ENCODE measurements around the gene ADH1C.
"Not testable (repeated sequence)": the region's sequence is repeated elsewhere in the genome, so short reads cannot be mapped to it uniquely, and the experiment has no call there.

Gene ADH1C

DNA sequence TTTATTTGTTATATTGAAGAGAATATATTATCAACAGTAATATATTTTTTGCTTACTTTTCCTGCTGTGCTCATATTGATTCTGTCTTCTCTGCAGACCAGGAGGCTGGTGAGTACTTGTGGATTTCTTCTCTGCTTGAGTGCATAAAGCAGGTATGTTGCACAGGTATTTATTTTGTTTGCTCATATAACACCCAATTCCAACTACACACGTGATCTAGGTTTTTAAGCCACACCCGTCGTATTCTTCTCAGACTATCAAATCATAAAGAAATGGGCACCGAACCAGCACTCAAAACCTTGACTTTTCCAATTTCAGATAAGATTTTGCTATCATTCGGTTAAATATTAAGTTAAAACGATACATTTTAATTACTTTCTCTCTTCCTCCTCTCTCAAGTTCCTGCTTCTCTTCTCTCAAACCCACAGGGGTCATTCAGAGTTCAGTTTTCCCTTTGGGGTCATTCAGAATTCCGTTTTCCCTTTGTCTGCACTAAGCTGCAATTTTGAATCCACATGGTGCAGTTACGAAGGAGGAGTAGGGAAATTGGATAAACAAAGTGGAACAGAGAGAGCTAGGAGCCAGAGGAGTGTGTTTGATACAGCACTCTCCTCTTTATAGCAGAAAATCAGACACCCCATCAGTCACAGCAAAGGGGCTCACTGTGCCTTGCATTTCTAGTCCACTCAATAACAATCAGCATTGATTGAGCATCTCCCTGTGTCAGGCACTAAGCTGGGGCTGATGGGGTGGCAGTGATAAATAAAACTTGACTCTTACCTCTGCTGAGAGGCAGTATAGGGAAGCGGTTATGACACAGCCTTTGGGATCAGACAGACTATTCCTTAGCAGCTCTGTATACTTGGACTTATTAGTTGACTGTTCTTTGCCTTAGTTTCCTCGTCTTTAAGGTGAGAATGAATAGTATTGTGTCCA lies at the start of gene ADH1C:
Gene ADH1C, minus strand, starts transcription at position 145 of the 936 bp plus-strand sequence. Its CDS starts 71 bp downstream, at position 74.
- in situ Hi-C loops (cut with HindIII; ENCODE audit: low sequenced_read_pairs) = no loop called here

DNA sequence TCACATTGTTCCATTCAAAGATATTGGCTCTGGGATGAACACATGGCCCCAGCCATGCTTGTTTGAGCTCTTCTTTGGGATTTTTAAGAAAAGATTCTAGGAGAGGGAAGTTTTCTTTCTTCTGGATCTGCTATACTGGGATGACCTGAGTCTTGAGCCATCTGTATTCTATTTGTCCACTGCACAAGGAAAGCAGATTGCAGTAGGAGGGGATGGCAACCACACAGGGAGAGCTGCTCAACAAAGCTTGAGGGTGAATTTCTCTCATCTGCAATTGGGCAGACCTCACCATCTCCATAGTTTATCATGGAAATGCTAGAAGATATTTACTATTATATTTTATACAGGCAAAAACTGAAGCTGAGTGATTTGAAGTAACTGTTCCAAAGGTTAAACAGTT lies 48.3 kb upstream of the ADH1C start:
- in situ Hi-C loops (cut with HindIII; ENCODE audit: low sequenced_read_pairs) = no loop called here

DNA sequence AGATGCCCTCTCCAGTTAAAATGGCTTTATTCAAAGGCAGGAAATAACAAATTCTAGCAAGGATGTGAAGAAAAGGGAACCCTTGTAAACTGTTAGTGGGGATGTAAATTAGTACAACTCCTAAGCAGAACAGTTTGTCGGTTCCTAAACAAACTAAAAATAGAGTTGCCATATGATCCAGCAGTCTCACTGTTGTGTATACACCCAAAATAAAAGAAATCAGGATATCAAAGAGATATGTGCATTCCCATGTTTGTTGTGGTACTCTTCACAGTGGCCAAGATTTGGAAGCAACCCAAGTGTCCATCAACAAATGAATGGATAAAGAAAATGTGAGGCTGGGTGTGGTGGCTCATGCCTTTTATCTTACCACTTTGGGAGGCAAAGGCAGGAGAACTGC lies 46.5 kb upstream of the ADH1C start:
- in situ Hi-C loops (cut with HindIII; ENCODE audit: low sequenced_read_pairs) = no loop called here

DNA sequence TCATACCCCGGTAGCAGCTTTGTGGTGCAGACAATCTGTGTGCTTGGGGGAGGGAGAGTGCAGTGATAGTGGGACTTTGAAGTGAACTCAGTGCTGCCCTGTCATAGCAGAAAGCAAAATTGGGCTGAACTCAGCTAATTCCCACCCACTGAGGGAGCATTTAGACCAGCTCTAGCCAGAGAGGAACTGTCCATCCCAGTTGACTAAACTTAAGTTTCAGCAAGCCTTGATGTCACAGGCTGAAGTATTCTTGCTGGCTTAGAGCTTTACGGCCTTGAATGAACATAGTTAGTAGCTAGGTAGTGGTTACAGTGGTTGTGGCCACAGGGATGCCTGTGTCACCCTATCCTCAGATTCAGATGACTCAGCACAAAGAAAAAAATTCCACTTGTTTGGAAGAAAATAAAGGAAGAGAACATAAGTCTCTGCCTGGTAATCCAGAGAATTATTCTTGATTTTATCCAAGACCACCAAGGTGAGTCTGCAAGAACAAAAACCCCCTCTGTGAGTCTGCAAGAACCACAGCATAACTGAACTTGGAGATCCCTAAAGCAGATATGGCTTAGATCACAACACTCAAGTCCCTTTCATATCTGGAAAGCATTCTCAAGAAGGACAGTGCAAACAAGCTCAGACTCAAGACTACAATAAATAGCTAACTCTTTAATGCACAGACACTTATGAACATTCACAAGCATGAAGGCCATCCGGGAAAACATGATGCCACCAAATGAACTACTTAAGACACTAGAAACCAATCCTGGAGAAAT lies 43.2 kb upstream of the ADH1C start:
- in situ Hi-C loops (cut with HindIII; ENCODE audit: low sequenced_read_pairs) = no loop called here

DNA sequence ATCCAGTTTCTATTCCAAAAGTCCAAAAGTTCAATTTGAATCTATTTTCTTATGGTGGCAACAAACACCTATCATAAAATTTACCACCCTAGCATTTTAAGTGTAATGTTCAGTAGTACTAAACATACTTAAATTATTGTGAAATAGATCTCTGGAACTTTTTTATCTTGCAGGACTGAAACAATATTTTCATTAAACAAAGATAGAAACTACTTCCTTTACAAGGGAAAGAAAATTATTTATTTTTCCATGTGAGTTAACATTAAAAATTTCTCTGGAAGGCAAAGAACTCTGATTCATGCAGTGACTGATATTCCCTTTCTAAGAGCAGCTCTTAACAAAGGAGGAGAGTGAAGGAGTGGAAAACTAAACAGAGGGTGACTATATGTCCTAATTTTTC lies 42.4 kb upstream of the ADH1C start:
- in situ Hi-C loops (cut with HindIII; ENCODE audit: low sequenced_read_pairs) = no loop called here

DNA sequence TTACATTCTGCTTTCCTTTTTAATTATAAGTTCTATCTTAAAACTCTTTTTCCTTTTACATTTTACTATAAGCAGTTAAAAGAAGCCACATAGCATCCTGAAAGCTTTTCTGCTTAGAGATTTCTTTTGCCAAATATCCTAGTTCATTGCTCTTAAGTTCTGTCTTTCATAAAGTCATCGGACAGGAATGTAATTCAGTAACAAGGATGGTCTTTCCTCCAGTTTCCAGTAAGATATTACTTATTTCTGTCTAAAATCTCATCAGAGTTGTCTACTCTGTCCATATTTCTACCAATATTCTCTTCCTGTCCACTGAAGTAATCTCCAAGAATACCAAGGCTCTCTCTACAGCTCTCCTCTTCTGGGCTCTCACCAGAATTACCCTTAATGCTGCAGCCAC lies 37.5 kb upstream of the ADH1C start:
- in situ Hi-C loops (cut with HindIII; ENCODE audit: low sequenced_read_pairs) = no loop called here

DNA sequence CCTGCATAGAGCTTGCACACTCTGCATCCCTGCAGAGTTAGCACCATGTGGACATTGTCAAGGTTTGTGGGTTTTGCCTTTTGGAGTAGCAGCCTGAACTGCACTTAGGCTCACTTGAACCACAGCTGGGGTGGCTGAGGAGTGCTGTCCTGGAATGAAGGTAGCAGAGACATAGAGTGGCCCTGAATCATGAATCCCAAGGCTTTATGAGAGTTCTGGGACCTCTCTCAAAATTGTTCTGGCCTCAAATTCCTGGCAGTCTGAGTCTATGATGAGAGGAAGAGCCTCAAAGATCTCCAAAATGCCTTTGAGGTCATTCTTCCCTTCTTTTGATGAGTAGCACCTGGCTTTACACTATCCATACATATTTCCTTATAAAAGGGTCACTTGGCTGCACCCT lies 37.1 kb upstream of the ADH1C start:
- in situ Hi-C loops (cut with HindIII; ENCODE audit: low sequenced_read_pairs) = no loop called here

DNA sequence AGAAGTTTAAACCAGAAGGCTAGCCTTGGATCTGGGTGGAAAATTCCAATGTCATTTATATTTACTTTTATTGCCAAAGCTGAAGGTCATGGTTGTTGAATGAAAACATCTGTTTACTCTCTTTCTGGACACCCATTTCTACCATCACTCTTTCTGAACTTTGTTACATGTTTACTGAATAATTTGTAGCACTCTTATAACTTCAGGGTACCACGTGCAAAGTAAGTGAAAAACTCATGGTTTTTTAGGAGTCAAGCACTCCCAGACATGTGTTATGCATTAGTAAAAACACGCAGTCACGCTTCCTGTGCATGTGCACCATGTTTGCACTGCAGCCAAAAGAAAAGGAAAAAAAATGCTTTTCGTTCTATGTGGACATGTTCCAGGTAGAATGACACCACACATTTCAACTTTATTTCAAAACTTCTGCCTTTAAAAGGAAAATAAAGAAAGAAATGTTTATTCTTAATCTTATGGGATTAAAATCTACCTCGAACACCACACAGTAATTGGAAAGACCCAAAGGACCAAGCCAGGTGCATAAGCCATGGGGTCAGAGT lies 31.4 kb upstream of the ADH1C start:
- in situ Hi-C loops (cut with HindIII; ENCODE audit: low sequenced_read_pairs) = no loop called here

DNA sequence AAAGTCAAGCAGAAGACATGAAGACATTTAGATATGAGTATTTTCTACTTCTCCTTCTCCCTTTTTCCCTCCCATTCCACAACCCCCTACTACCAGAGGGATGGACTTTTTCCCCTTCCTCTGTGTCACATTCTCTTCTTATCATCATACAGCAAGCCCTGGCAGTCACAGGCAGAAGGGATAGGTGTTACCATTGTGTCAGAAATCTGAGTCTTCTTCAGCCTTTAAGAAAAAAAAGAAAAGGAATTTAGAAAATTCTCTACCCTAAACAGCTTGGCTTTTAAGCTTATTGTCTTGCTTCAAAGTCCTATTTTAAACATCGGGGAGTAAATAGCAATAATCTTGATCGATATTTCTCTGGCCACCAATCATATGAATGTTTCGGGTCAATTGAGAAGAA lies 30.9 kb upstream of the ADH1C start:
- in situ Hi-C loops (cut with HindIII; ENCODE audit: low sequenced_read_pairs) = no loop called here

DNA sequence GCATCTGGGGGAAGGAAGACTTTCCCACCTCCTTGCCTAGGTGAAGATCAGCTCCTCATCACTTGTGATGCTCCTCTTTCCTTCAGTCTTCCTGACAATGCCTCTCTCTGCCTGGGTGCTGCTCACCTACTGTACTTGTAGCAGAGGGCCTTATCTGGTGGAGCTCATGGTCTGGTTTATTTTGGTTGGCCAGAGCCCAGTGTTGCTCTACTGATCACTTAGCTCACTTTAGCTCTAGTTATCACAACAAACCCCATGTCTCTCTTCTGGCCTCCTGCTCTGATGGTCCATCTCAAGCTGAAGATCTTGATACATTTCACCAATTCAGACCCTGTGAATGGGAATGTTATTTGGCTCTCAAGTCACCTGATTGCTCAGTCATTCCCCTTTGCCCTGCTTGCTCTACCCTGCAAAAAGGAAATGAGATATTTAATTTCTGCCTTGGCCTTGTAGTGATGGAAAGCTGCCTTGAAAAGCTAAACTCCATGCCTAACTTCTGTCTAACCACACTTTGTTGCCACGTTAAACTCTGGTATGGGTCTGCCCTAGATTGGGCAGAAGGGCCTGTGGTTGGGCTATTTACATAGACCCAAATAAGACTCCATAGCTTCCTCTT lies 30.3 kb upstream of the ADH1C start:
- in situ Hi-C loops (cut with HindIII; ENCODE audit: low sequenced_read_pairs) = no loop called here

DNA sequence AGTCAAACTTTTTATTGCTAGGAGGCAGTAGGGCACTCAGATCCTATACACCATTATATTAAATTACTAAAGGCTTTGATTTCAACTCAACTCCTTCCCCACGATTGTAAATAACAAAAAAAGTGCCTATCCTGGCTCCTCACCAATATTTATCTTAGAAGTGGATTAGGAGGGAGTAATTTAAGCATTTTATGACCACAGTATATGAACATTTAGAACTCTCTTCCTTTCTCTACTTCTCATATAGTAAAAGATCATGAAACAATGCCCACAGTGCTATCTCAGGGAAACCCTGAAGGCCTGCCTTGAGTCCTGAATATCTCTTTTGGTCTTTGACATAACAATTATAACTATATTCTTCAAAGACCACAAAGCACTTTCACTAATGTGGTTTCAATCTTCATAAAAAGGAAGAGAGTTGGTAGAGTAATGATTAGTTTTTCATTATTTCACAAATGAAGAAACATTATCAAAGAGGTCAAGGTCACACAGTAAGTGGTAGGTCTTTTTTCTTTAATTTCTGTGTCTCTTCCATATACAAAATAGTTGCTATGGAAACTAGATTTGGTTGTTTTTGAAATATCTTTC lies 29.1 kb upstream of the ADH1C start:
- in situ Hi-C loops (cut with HindIII; ENCODE audit: low sequenced_read_pairs) = no loop called here

DNA sequence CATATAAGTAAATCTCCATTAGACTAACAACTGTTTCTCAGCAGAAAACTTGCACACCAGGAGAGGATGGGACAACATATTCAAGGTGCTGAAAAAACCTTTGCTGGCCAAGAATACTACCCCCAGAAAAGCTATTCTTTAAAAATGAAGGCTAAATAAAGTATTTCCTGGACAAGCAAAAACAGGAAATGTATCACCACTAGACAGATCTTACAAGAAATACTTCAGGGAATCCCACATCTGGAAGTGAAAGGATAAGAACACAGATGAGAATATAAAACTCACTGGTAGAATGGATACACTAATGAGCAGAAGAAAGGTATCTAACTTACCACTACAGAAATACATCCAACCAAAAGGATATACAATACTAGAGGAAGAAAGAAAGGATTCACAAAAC lies 27.0 kb upstream of the ADH1C start:
- in situ Hi-C loops (cut with HindIII; ENCODE audit: low sequenced_read_pairs) = no loop called here

DNA sequence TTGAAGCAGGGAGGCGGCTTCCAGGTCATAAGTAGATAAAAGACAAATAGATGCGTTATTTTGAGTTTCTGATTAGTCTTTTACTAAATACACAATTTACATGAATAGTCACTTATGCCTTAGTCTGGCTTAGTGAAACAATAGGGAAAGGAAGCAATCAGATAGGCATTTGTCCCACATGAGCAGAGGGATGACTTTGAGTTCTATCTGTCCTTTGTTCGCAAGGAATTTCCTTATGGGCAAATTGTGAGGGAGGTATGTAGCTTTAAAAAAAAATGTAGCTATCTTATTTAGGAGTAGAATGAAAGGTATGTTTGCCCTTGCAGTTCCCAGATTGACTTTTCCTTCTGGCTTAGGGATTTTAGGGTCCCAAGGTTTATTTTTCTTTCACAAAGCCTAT lies 26.3 kb upstream of the ADH1C start:
- in situ Hi-C loops (cut with HindIII; ENCODE audit: low sequenced_read_pairs) = no loop called here

DNA sequence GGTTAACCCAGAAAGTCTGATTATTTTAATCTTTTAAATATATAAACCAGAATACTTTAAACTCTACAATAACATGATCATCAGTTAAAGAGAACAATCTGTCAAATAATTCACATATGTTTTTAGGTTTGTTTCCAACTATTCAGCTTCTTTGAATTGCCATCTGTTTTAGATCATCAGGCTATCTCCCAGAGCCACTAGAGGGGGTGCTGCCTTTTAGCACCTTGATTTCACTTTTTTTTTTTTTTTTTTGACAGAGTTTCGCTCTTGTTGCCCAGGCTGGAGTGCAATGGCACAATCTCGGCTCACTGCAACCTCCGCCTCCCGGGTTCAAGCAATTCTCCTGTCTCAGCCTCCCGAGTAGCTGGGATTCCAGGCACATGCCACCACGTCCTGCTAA lies 24.8 kb upstream of the ADH1C start:
- in situ Hi-C loops (cut with HindIII; ENCODE audit: low sequenced_read_pairs) = not testable (repeated sequence)

DNA sequence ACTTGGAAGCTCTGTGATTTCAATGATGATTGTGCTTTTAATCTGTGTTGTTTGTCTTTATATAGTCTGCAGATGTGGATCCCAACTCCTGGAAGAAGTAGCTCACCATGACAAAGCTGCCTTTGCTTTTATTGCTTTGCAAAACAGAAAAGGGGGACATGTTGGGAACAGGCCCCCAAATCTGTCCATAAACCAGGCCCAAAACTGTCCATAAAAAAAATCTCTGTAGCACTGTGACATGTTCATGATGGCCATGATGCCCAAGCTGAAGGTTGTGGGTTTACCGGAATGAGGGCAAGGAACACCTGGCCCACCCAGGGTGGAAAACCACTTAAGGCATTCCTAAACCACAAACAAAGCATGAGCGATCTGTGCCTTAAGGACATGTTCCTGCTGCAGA lies 19.9 kb upstream of the ADH1C start:
- in situ Hi-C loops (cut with HindIII; ENCODE audit: low sequenced_read_pairs) = not testable (repeated sequence)

DNA sequence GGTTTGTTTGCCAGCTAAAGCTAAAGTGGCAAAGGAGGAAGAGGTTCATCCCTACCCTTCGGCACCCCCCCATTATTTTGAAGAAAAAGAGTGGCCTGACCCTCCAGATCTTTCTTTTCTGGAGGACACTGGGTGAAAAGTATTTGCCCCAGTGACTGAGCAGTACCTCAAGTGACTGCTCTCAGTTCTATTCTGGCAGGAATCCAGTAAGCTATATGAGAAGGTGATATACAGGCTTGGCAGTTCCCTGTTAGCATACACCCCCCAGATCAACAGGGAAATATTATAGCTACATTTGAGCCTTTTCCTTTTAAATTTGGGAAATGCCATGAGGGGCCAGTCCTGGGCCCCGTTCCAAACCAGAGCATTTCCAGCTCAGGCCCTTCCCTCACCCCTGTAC lies 15.3 kb upstream of the ADH1C start:
- in situ Hi-C loops (cut with HindIII; ENCODE audit: low sequenced_read_pairs) = not testable (repeated sequence)

DNA sequence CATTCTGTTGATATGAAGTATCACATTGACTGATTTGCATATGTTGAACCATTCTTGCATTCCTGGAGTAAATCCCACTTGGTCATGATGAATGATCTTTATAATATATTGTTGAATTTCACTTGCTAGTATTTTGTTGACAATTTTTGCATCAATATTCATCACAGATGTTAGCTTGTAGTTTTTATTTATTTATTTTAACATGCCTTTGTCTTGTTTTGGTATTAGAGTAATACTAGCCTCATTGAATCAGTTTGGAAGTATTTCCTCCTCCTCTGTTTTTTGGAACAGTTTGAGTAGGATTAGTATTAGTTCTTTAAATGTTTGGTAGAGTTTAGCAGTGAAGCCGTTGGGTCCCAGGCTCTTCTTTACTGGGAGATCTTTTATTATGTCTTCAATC lies 13.9 kb upstream of the ADH1C start:
- in situ Hi-C loops (cut with HindIII; ENCODE audit: low sequenced_read_pairs) = no loop called here

DNA sequence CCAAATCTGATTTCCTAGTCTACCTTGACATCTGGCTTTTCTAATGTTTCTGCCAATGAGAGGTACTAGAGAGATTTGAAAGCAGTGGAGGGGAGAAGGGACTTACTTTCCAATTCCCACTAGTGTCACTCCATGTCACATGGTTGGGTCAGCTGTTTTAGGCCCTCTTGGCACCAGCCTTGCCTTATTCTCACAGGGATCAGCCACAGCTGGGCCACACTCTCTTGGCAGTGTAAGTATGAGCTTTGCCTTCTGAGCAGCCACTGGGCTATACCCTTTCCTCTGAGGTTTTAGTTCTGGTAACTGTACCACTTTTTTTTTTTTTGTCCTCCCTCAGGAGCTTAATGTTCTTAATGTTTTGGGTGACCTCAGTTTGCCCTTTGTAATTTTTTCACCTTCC lies 10.2 kb upstream of the ADH1C start:
- in situ Hi-C loops (cut with HindIII; ENCODE audit: low sequenced_read_pairs) = no loop called here

DNA sequence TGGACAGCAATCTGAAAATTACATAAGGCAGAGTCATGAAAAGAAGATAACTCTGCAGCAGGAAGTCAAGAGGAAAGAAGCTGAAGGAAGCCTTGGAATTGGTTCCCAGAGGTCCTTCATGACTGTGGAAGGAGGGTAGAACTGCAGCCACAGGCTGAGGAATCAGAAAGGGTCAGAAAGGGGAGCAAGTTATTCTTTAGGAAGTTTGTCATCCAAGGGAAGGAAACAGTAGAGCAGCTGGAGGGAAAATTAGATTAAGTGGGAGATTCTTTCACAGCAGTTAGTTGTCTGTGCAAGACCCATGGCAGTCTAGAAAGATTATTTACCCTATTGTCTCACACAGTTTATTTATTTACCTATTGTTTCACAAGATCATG lies 9.3 kb upstream of the ADH1C start:
- in situ Hi-C loops (cut with HindIII; ENCODE audit: low sequenced_read_pairs) = no loop called here

DNA sequence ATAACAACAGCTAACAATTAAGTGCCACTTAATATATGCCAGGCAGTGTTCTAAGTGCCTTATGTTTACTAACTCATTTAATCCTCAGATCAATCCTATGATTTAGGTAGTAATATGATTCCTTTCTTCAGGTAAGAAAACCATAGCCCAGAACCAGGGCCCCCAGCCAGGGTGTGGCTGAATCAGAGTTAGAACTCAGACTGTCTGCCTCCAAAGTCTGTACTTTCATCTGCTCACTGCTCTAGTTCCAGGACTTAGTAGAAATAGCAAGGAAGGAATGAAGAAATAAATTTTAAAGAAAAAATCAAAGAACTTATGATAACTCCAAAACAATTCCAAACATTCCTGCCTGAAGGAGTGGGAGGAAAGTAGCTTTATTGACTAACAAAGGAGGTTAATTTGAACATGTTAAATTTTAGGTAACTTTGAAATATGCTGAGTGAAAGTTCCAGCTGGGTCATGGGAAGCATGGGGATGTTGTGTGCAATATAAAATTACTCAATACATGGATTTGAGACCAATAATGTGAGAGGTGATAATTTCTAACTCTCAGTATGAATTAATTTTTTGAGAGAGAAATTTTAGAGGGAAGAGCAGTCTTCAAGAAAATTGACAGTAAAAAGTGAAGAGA lies 8.8 kb upstream of the ADH1C start:
- in situ Hi-C loops (cut with HindIII; ENCODE audit: low sequenced_read_pairs) = no loop called here

Measured in DLD1 (cell line).